Left lung (tissue), 10 donors: ENCODE results near the gene LRFN2. TPM values are rescaled to one million over a fixed set of nuclear protein-coding genes. Genes with fewer than 3 reads are reported as not detected.

Experiments used
- ATAC-seq: fragments of 200-7000 bp; cut with Tn5 transposase; one replicate; pipeline ENCODE4 v1.9.1; 2020; ENCODE audit warnings: moderate library complexity
- DNase-seq, 4 donors: peaks; one replicate each; pipeline ENCODE4 v3.0.0-alpha.2; 2013 to 2020
- H3K27ac ChIP-seq, 2 donors: fragments of 200-600 bp; sonication (generic) in 1 of 2; one replicate each; pipeline versions ENCODE4 v1.5.0 to v1.8.0; 2020 to 2021
- H3K27me3 ChIP-seq, 2 donors: fragments of 200-600 bp; sonication (generic) in 1 of 2; one replicate each; pipeline versions ENCODE4 v1.5.0 to v1.8.0; 2020 to 2021
- H3K36me3 ChIP-seq, 2 donors: fragments of 200-600 bp; sonication (generic) in 1 of 2; one replicate each; pipeline versions ENCODE4 v1.5.0 to v1.8.0; 2020 to 2021
- H3K4me1 ChIP-seq, 2 donors: fragments of 200-600 bp; one replicate each; pipeline ENCODE4 v1.8.0; 2021
- H3K4me3 ChIP-seq, 2 donors: fragments of 200-600 bp; sonication (generic) in 1 of 2; one replicate each; pipeline versions ENCODE4 v1.5.0 to v1.8.0; 2020 to 2021; ENCODE audit warnings: mild to moderate bottlenecking in 1 of 2
- H3K9me3 ChIP-seq, 2 donors: fragments of 200-600 bp; sonication (generic) in 1 of 2; one replicate each; pipeline versions ENCODE4 v1.5.0 to v1.8.0; 2020 to 2021
- intact Hi-C, 2 donors: fragments of 100-400 bp; cut with DNase I; formaldehyde crosslinking; loops; one replicate each; pipeline versions ENCODE4 v1.11.2 to v1.14.2; 2022
- polyA plus RNA-seq, 6 donors: library from polyadenylated mRNA; unstranded; fragments of 120-200 nt; gene quantifications; one replicate each; pipeline ENCODE4 v1.2.1, GENCODE V29; 2013; ENCODE audit not compliant: insufficient read length in 6 of 6
- total RNA-seq, 2 donors: library from RNA; stranded (reverse); fragmentation: NEBNext Ultra II Directional; extraction: Animal tissue kit (Norgen Biotek cat#: 25700); gene quantifications; one replicate each; pipeline ENCODE4 v1.2.1, GENCODE V29; 2021
- TF ChIP-seq, protein P1 (sequence below), 2 donors: fragments of 200-600 bp; sonication (generic) in 1 of 2; IDR thresholded peaks; one replicate each; pipeline versions ENCODE4 v1.5.0 to v1.8.0; 2021; ENCODE audit warnings: antibody characterized with exemption in 2 of 2
- donor health status: DM: no; HTN: yes; CAD: no.
- donor health status: DM: no; HTN: no; CAD: no.

Gene LRFN2
- total and polyA plus RNA-seq, 8 donors, result 0.05 to 0.18 (median 0.11) TPM; not detected in 2

DNA sequence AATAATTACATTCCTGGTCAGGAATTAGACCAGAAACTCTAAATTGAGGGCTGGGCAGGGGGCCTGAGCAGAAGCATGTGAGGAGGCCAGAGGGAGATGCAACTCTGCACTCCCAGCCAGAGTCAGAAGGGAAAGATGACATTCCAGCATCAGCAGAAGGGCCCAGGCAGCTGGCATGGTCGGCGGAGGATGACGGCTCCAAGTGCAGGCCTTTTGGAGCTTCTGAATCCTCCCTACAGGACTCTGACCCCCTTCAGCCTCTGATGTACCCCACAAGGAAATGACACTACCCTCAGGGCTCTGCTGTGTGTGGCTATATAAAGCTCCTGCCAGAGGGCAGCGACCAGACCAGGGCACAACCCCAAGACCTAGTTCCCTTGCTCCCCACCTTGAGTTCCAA, 1.9 kb downstream of the LRFN2 start:
- H3K27ac ChIP-seq, result no peak overlapping the region
- H3K4me3 ChIP-seq, result no peak overlapping the region
- H3K36me3 ChIP-seq, result no peaks in the 10 kb centered on the region
- H3K9me3 ChIP-seq, result no peaks in the 10 kb centered on the region
- ATAC-seq, result no peak
- peaks cover 18 to 81% of the 10 kb centered on the region in 2 donors for H3K27me3 ChIP-seq
- DNase-seq, result no peak
- TF ChIP-seq, protein P1, sequence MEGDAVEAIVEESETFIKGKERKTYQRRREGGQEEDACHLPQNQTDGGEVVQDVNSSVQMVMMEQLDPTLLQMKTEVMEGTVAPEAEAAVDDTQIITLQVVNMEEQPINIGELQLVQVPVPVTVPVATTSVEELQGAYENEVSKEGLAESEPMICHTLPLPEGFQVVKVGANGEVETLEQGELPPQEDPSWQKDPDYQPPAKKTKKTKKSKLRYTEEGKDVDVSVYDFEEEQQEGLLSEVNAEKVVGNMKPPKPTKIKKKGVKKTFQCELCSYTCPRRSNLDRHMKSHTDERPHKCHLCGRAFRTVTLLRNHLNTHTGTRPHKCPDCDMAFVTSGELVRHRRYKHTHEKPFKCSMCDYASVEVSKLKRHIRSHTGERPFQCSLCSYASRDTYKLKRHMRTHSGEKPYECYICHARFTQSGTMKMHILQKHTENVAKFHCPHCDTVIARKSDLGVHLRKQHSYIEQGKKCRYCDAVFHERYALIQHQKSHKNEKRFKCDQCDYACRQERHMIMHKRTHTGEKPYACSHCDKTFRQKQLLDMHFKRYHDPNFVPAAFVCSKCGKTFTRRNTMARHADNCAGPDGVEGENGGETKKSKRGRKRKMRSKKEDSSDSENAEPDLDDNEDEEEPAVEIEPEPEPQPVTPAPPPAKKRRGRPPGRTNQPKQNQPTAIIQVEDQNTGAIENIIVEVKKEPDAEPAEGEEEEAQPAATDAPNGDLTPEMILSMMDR (IDR thresholded peaks at IDR 0.05), result no peak
- intact Hi-C loops, result no loop called here
- peaks cover 7 to 18% of the 10 kb centered on the region in 2 donors for H3K4me1 ChIP-seq

DNA sequence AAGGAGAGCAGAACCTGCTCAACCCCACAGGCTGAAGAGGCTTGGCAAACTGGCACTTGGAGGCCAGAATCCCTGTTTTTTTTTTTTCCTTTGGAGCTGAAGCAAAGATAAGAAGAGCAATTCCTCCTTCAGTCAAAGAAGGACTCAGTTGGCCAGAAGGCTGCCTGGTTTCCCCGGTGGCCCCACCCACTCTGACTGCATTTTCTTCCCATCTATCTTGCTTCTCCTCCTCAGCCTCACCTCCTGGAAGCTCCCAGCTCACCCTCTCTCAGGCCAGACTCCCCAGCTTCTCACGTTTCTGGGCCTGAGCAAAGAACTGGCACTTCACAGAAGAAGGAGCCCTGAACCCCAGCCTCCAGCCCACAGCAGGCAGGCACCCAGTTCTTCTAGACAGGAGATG, 2.4 kb downstream of the LRFN2 start:
- peaks cover 18 to 76% of the 10 kb centered on the region in 2 donors for H3K27me3 ChIP-seq

DNA sequence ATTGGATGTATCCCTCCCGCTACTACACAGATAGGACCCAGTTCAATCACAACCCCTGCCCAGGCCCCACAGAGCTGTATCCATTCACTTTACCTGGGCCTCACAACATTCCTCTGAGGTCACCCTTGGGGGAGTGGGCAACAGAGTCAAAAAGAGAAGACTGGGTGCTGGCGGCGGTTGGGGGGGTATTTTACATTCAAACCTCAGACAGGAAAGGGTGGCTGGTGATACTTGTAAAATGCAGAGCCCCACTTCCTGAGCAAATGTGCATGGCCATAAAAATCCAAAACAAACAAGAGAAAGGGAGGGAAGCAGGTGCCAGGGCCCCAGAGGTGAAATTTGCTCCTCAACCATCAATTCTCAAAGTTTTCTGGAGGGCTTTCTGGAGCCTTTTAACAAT, 3.5 kb downstream of the LRFN2 start:
- no peak for DNase-seq
- H3K4me1 ChIP-seq, result peaks cover 7 to 18% of the 10 kb centered on the region in 2 donors
- H3K9me3 ChIP-seq, result no peaks in the 10 kb centered on the region
- peaks cover 18 to 66% of the 10 kb centered on the region in 2 donors for H3K27me3 ChIP-seq
- no peak overlapping the region for H3K27ac ChIP-seq
- no peak for ATAC-seq
- no peaks in the 10 kb centered on the region for H3K36me3 ChIP-seq
- TF ChIP-seq, protein P1 (IDR thresholded peaks at IDR 0.05), result no peak
- H3K4me3 ChIP-seq, result no peak overlapping the region
- intact Hi-C loops, result no loop called here

More for the DNA sequence above, 2.4 kb downstream of the LRFN2 start:
- DNase-seq (no peak), ATAC-seq (no peak)
- intact Hi-C loops, result no loop called here
- Histone ChIP-seq H3K27ac (no peak overlapping the region), H3K4me1 (peaks cover 7 to 18% of the 10 kb centered on the region in 2 donors), H3K4me3 (no peak overlapping the region), H3K9me3 (no peaks in the 10 kb centered on the region), H3K36me3 (no peaks in the 10 kb centered on the region)
- TF ChIP-seq, protein P1 (IDR thresholded peaks at IDR 0.05), result no peak

DNA sequence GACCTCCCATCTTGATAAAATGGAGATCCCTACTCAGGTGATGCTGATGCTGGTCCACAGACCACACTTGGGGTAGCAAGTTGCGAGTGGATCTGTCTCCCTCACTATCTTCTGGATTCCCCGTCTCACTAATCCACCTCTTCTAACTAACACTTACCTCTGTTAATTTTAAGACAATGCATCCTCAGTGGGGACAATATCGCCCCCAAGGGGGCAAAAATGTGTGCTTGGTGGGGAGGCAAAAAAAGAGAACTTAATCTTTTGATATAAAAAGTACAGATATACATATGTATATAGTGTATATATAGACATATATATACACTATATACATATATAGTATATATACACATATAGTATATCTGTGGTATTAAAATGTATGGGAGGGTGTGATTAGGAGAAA, 4.3 kb downstream of the LRFN2 start:
- Histone ChIP-seq H3K36me3 (no peaks in the 10 kb centered on the region), H3K27me3 (peaks cover 18 to 58% of the 10 kb centered on the region in 2 donors), H3K4me3 (no peak overlapping the region), H3K9me3 (no peaks in the 10 kb centered on the region), H3K27ac (no peak overlapping the region), H3K4me1 (peaks cover 3 to 13% of the 10 kb centered on the region in 2 donors)
- intact Hi-C loops, result no loop called here
- DNase-seq (no peak), ATAC-seq (no peak)
- TF ChIP-seq, protein P1 (IDR thresholded peaks at IDR 0.05), result no peak

GRCh38 chr6:40579101-40579500, 8.1 kb downstream of the LRFN2 start:
- DNase-seq (no peak), ATAC-seq (no peak)
- H3K4me1 ChIP-seq, result no peaks in the 10 kb centered on the region
- H3K4me3 ChIP-seq, result no peak overlapping the region
- H3K36me3 ChIP-seq, result no peaks in the 10 kb centered on the region
- TF ChIP-seq, protein P1 (IDR thresholded peaks at IDR 0.05), result no peak
- intact Hi-C loops, result no loop called here
- H3K9me3 ChIP-seq, result no peaks in the 10 kb centered on the region
- no peak overlapping the region for H3K27ac ChIP-seq
- H3K27me3 ChIP-seq, result peaks cover 0 to 20% of the 10 kb centered on the region in 2 donors
